GM21529 (cell line): ENCODE data around the gene TOMM7.

Source experiments
- ATAC-seq: cut with Tn5 transposase; IDR thresholded peaks from one replicate; pipeline ENCODE4 v1.9.1; 2021; ENCODE audit not compliant: unreplicated experiment

TOMM7 gene

DNA sequence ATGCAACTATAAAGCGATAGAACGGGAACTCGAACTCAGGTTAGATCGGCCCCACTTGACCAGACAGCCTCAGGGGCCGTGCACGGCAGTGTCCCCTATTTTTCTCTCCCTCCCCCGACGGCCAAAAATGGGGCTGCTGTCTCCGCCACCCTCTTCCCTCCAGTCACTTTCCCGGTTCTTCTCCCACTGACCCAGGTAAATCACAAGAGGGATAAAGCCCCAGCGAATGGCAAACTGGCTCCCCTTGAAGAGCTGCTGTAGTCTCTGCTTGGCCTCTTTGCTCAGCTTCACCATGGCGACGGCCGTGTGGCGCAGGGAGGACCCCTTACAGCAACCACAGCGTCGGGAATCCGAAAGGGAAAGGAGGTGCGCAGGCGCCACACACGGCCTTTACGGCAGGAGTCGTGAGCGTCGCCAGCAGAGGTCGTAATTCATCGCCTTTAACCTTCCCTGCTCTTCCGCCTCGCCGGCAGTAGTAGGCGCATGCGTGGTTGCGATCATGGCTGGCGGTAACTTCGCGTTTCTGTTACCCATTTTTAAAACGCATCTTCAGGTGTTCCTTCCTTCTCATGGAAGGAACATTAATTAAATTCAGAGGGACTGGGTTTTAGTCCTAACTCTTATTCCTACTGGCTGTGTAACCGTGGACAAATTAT lies at the start of gene TOMM7:
Gene TOMM7 (minus strand): TSS at position 364 of the 656 bp plus-strand sequence. CDS start 70 bp downstream, at position 294.
- peak; percentile 84 for ATAC-seq

DNA sequence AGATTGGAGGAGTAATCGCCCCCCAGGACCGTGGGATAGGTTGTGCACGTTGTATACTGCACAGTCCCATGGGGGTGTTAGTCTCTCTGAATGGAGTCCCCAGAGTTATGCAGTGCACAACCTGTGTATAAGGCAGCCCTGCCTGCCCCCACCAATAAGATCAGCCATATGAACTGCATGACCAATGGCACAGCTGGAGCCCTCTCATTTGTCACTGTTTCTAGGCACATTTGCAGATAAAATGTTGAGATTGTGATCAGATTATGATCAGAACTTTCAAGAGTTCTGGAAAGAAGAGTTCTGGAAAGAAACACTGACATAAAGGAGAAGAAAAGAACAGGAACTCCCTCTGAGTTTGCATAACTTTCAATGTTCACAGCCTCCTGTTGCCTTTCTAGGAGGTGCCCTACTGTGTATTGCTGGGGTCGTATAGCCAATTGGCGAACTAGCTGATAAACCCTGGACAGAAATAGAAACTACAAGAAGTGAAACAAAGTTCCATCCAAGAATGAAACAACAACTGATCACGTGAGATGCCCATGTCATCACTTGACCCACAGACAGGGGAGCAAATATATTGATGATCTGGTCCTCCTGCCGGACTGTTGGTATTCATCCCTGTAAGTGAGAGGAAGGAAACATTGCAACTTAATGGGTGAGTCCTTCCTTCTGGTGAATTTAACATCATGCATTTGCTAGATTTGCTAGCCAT lies 49.6 kb upstream of the TOMM7 start:
- ATAC-seq, result peak; percentile 97

DNA sequence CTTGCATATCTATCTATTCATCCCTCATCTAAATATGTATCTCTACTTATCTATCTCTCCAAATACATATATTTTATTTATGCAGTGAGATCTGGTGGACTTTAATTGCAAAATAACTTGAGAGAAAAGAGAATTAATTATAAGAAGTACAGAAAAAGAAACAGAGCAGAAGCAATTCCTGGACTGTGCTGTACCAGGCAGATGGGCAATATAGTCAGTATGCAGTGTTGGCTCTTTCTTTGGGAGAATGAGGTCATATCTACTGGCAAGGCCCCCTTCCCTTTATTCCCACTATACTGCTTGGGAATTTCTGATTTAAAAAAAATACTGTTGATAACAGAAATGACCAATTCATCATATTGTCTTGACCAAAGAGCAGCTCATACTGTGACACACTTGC lies 49.0 kb upstream of the TOMM7 start:
- no peak for ATAC-seq

DNA sequence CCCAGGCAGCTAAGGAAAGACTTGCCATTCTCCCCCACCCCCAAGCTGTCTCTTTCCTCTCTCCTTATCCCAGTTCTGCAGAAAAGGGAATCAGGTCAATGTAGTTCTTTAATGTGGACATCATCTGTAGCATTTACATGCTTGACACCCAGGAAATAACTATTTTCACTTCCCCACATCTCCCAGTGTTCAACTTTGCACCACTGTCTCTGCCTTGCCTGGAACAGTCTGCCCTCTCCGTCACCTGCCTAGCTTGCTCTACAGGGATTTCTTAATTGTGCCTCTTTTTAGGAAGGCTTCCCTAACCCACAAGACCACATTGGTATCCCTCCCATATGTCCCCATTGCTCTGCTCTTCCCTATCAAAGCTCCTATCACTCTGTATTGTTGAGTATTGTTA lies 45.9 kb upstream of the TOMM7 start:
- no peak for ATAC-seq

DNA sequence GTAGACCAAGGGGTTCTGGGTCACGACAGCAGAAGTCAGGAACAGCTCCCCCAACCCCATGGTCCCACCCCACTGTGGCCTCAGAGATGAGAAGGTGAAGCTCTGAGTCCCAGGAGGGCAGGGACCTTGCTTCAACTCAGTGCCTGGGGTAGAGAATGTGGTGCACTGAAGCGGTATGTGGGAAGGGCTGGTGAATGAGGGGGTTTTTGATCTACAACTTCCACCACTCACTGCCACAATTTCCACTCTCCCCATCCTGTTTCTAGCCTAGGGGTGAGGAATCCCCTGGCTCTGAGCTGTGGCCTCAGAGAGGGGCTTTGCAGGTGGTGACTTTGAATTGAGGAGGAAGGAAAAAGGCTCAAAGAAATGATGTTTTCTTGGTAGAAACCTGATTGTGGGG lies 44.9 kb upstream of the TOMM7 start:
- no peak for ATAC-seq

DNA sequence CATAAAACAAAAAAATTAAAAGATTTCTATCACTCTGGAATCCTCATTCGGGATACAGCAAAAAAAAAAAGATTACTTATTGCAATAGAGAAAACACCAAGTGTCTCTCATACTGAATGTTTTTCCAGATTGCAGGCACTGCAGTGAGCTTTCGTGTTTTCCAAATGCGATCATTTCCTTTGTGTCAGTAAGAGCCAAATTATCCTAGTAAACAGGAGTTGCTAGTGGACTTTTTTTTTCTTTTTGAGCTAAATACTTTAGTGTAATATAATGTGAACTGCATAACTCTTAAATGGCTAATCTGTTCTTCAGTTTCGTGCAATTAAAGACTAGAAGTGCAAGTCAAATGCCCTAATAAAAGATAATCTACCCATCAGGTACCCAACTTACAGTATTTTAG lies 44.4 kb upstream of the TOMM7 start:
- no peak for ATAC-seq

DNA sequence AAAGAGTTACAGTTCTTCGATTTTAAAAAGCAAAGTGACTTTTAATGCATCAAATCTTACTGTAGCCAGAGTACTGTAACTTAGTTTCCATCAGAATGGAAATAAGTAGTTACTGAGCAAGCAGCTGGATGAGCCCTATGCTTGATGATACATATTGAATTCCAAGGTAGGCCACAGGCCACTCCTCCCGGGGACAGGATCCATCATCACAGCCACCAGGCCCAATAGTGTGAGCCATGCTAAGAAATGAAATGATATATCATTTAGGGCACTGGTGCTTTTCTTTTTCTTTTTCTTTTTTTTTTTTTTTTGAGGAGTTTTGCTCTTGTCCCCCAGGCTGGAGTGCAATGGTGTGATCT lies 42.9 kb upstream of the TOMM7 start:
- ATAC-seq, result no peak

DNA sequence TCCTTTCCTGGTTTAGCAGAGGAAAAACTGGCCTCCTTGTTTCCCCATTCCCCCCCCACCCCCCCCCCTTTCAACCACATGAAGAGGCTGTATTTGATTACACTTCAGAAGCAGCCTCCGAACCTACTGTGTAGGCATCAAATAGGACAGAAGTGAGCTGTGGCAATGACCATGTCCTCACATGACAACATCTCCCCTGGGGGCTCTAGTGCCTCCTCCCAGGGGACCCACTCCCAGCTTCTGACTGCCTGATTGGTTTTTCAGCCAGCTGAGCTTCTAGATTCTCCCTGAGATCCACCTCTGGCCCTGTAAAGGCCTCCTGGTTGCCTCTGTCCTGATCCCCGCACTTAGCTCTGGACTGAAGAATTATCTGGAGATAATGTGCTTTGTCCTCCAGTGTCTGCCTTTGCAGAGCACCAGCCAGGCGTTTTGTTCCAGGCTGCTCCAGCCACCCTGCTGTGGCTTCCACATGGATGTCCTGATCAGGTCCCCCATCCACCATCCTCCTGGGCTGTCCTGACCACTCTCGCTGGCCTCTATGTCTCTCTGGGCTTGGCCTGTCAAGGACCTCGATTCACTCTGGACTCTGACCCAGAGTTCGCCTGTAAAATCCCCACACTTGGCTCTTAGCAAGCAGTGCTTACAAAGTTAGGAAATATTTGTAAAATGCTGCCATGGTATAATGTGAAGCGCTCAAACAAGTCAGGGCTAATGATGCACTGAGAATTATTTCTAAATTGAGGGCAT lies 42.4 kb upstream of the TOMM7 start:
- ATAC-seq, result no peak

DNA sequence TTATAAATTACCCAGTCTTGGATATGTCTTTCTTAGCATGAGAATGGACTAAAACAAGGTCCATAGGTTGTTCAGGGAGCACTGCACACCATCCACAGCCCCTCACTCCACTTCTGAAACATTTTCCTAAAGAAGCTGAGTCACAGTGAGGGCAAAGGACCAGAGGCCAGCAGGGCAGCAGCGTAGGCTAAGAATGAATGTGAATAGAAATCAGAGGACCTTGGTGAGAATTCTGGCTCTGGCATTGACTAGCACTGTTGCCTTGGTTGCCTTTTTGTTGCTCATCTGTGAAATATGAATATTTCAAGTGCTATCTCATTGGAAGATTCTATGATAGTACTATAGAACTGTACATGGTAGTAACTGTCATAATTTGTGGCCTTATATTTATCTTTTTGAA lies 41.7 kb upstream of the TOMM7 start:
- ATAC-seq, result no peak

DNA sequence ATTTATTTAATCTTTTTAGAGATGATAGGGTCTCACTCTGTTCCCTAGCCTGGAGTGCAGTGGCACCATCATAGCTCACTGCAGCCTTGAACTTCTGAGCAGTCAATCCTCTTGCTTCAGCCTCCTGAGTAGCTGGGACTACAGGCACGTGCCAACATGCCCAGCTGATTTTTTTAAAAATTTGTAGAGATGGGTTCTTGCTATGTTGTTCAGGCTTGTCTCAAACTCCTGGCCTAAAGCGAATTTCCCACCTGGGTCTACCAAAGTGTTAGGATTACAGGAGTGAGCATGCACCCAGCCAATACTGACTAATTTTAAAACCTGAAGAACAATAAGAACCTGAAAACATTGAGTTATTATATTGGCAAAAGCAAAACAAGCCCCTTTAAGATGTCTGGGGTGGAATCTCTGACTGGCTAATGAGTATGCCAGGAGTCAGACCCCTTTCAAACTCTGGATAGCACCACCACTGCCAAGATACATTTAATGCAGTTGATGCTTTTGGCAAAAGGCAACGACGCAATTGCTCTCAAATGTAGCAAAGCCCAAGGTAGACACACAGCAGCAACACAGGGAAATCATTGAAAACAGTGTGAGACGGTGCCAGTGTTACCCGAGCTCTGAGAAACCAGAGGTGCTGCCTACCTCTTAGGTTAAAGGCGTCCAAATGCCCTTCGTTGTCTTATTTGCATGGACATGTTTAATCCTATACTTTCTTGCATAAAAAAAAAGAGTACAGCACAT lies 40.7 kb upstream of the TOMM7 start:
- ATAC-seq, result no peak

DNA sequence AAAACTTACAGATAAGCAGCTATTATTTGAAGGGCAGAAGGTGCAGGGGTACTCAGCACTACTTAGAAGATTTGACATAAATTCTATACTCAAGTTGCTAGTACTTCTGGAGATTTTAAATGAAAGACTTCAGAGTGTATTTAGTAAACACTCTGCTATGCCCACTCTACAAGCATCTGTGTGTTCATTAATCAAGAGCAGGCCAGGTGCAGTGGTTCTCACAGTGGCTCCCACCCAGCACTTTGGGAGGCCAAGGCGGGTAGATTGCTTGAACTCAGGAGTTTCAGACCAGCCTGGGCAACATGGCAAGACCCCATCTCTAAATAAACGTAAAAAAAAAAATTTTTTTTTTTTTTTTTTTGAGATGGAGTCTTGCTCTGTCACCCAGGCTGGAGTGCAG lies 38.9 kb upstream of the TOMM7 start:
- ATAC-seq, result no peak

DNA sequence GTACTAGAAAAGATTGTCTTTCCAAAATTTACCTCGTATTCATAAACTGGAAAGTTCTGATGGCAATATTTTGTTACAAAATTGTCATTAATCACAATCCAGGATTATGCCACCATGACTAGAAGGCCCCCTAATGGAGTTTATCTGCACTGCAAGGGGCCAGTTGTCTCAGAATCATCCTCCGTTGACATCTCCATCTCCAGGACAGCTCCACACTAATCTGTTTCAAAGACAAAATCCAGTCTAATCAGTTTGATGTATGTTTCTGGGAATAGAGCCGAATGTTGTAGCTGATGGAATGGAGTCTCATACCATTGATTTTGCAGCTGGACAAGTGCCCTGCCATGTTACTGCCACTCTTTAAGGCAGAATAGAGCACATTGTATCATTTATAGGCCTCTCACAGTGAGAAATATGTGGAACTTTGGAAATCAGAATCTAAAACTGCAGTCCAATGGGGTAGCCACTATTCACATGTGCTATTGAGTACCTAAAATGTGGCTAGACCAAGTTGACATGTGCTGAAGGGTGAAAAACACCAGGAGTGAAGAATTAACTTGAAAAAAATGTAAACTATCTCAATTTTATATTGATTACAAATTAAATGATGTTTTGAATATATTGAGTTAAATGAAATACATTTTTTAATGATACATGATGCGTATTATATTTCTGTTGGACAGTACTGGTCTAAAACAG lies 38.3 kb upstream of the TOMM7 start:
- no peak for ATAC-seq

DNA sequence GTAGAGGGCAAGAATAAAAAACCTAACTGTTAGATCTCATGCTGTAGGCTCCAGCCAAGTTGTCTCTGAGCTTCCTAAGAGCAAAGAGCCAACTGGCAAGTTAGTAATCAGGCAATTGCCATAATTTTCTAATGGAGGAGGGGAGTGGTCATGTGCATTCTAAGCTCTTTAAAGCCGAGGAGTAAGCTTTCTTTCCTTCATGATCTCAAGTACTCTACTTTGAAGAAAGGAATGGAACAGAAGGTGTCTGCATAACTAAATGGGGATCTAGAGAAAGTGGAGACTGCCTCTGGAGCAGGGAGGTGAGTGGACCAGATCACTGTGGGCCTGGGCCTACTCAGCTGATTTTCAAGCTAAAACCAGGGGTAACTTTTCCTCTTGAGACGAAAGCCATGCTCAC lies 37.7 kb upstream of the TOMM7 start:
- no peak for ATAC-seq

DNA sequence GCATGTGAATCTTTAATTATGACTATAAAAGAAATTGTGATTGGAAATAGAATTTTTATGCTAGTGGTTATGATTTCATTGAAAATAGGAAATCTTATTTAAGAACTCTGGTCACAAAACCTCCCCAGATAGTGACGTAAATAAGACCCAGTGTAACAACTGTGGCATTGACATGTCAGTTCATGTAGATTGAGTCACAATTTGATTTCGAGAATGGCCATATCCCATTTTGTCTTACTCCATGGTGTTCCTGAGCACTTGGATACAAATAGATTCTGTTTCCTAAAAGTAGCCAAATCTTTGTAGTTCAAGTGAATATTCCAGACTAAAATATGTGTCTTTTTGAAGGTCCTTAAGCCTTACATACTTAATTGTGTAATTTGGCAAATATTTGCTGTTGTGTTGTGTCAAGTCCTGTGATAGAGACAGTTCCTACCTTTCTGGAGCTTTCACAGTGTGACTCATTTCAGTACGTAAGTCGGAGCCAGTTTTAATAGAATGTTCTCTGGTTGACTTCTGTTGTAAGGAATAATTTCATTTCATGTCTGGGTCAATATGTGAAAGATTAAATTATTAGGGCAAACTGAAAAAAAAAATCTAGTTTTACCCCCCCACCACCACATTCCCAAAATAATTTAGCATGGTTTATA lies 37.1 kb upstream of the TOMM7 start:
- no peak for ATAC-seq

DNA sequence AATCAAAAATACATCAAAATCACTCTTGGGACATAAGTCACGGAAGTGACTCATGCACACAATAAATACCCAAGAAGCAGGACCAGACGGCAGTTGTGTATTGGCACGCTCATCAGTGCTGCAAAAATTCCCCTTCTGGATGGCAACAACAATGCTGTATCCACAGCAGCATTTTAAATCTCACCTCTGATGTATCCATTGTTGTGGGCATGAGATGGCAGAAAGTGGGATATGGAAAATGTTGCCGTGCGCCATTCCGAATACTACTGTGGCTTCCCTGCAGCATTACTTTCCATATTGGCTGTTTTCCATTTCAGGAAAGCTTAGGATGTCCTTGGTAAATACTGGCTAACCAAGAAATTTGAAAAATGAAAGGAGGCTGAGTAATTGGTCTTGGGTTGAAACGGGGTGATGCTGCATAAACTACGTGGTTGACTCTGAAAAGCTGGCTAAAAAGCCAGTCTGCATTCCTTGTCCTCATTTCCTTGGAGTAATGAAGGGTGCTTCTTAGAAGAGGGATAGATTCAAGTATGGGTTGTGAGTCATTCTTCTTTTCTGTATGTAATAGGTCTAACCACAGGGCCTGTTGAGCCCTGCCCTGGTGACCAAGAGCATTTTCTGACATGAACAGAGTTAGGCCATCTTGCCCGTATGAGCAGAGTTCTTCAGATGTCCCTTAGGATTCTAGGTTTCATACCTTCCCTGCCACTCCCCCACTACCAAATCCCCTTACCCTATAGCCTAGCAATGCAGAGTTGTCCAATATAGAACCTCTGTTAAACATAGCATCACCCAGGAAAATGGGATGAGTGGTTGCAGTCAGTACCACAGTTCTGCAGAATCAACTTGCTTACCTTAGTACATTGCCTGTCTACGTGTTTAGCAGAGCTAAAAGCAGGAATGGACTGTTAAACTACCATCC lies 36.3 kb upstream of the TOMM7 start:
- ATAC-seq, result no peak

DNA sequence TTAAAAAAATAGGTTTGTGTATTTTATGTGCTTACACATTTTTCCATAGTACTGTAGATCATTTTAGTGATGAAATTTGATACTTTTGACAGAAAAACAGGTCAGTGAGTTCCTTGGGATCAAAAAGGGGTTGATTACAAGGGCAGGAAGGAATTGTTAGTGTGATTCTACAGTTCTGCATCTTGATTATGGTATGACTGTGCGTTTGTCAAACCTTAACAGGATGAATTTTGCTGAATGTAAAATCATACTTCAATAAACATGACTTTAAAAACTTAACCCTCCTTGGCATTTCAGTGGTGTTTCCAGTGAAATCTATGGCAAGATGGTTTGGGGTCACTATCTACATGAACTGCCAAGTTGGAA lies 35.6 kb upstream of the TOMM7 start:
- ATAC-seq, result no peak

DNA sequence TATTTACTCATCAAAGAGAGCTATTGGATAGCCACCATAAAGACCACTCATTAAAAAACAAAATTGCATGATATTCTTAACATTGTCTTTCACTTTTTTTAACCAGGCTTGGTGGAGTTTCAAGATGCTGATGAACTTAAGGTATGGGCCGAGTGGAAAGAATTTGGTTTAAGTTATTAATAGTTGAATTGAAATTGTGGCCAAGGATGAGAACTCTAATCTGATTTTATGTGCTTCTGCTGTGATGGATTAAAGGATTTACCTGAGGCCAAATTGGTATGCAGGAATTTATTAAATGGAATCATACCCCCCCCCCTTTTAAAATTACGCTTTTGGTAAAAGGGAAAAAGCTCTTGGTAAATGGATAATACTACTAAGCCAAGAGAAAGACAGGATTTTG lies 33.8 kb upstream of the TOMM7 start:
- no peak for ATAC-seq

DNA sequence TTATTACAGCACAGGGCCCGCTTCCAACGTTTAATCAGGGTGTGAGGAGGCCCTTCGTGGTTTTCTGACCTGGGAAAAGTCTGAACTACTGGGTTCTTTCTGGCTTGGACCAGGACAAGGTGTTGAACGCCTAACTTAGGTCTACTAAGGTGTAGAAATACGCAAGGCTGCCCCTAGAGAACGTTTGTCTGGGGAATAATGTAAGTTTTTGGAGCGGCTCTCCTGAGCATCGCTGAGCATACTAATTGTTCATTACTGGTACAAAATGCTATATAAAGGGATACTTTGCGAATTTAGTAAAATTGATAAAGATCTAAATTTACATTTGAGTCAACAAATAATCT lies 32.4 kb upstream of the TOMM7 start:
- peak; percentile 6 for ATAC-seq

DNA sequence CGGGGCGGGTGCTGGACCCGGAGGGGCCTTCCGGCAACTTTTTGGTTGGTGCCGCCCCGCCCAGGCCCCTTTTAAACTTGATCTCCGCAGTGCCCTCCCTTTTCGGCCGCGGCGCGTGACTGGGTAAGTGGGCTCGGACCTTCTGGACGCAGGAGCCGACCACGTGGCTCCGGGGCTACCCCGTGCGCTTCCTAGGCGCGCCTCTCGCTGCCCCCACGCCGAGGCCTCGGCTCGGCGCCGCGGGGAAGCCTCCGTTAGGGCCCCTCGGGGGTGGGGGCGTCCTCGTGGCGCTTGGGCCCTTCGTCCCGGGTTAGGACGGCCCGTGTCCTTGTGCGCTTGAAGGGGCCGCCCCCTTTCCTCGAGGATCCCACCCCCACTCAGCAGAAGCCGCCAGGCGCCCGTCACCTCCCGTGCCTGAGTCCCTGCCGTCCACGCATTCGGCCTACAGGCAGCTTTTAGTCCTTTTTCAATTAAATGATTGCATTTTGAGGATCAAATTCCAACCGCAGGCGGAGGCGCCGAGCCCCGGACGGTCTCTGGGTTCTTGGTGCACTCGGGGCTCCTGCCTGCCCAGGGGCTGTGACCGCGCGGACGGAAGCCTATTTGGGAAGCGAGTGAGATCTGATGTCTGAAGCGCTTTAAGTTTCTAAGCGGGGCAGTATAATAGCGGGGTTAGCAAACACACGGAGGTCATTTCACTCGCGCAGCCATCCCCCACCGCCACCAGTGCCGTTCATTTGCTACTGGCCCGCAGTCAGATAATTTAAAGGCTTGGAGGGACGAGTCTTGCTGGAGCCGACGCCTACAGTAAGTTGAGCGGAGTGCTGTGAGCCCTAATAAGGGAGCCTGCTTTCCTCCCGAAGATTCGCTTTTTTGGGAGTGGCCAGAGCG lies 31.8 kb upstream of the TOMM7 start:
- ATAC-seq, result peak; percentile 79
